Left colon (tissue), 2 donors: Measurements from ENCODE around the gene MAGI1. TPM values are rescaled to one million over a fixed set of nuclear protein-coding genes. Genes with fewer than 3 reads are reported as not detected.
A peak's percentile ranks its signal among the peaks of the same experiment; 100 is the strongest.

ENCODE experiments used
- ATAC-seq: fragments of 200-7000 bp; cut with Tn5 transposase; one replicate; pipeline ENCODE4 v1.9.1; 2020; ENCODE audit warnings: mild to moderate bottlenecking, moderate library complexity
- DNase-seq, 2 donors: peaks; one replicate each; pipeline ENCODE4 v3.0.0-alpha.2; 2020
- intact Hi-C, 2 donors: fragments of 100-400 bp; cut with DNase I in 1 of 2; cut with micrococcal nuclease in 1 of 2; formaldehyde crosslinking; loops; one replicate each; pipeline versions ENCODE4 v1.11.2 to v1.14.0; 2022; cut with DNase I, micrococcal nuclease
- total RNA-seq, 2 donors: library from RNA; stranded (reverse); fragmentation: NEBNext Ultra II Directional; extraction: Animal tissue kit (Norgen Biotek cat#: 25700); gene quantifications; one replicate each; pipeline ENCODE4 v1.2.1, GENCODE V29; 2021
- donor health status: DM: no; HTN: no; CAD: no.
- donor health status: DM: yes; HTN: yes; CAD: no.

Gene MAGI1
- total RNA-seq, 2 donors from 2014 or later: 45.9 to 49.2 TPM

- ATAC-seq: no peak
Observed at GRCh38 chr3:65678516-65678915, 360.2 kb downstream of the MAGI1 start.

GRCh38 chr3:65677486-65678010 is 361.2 kb downstream of the MAGI1 start:
- DNase-seq: no peak
- intact Hi-C loops: loop anchor here in 1 of 2 donors (10.0 kb wide), 1 partner anchor 233 kb away; no protein-coding TSS in a partner anchor
- no peak for ATAC-seq

More at GRCh38 chr3:65678516-65678915, 360.2 kb downstream of the MAGI1 start:
- no peak for DNase-seq
- intact Hi-C loops: loop anchor here in 1 of 2 donors (10.0 kb wide), 1 partner anchor 234 kb away; no protein-coding TSS in a partner anchor

GRCh38 chr3:65676580-65676979 is 362.1 kb downstream of the MAGI1 start:
- intact Hi-C loops: loop anchor here in 1 of 2 donors (10.0 kb wide), 1 partner anchor 232 kb away; no protein-coding TSS in a partner anchor
- DNase-seq: no peak
- ATAC-seq: no peak

GRCh38 chr3:65675011-65675410 is 363.7 kb downstream of the MAGI1 start:
- DNase-seq: no peak
- no peak for ATAC-seq
- intact Hi-C loops: loop anchor here in 1 of 2 donors (10.0 kb wide), 1 partner anchor 230 kb away; no protein-coding TSS in a partner anchor

GRCh38 chr3:65674226-65674625 is 364.5 kb downstream of the MAGI1 start:
- intact Hi-C loops: loop anchor here in 1 of 2 donors (10.0 kb wide), 1 partner anchor 229 kb away; no protein-coding TSS in a partner anchor
- no peak for ATAC-seq
- DNase-seq: no peak

GRCh38 chr3:65672871-65673815 is 365.6 kb downstream of the MAGI1 start:
- DNase-seq (peak; percentile 25 to 70), ATAC-seq (peak; percentile 55)
- intact Hi-C loops: loop anchor here in 1 of 2 donors (10.0 kb wide), 1 partner anchor 228 kb away; no protein-coding TSS in a partner anchor

- intact Hi-C loops: loop anchor here in 1 of 2 donors (10.0 kb wide), 1 partner anchor 227 kb away; no protein-coding TSS in a partner anchor
- no peak for ATAC-seq
Observed at GRCh38 chr3:65672061-65672460, 366.7 kb downstream of the MAGI1 start.

GRCh38 chr3:65671004-65671403 is 367.7 kb downstream of the MAGI1 start:
- DNase-seq (no peak), ATAC-seq (no peak)
- intact Hi-C loops: loop anchor here in 1 of 2 donors (10.0 kb wide), 1 partner anchor 226 kb away; no protein-coding TSS in a partner anchor

More at GRCh38 chr3:65672061-65672460, 366.7 kb downstream of the MAGI1 start:
- no peak for DNase-seq

GRCh38 chr3:65669163-65669875 is 369.4 kb downstream of the MAGI1 start:
- DNase-seq: no peak
- intact Hi-C loops: no loop called here
- no peak for ATAC-seq

GRCh38 chr3:65667963-65668362 is 370.8 kb downstream of the MAGI1 start:
- intact Hi-C loops: no loop called here
- no peak for DNase-seq
- ATAC-seq: no peak

GRCh38 chr3:65666448-65667091 is 372.1 kb downstream of the MAGI1 start:
- intact Hi-C loops: no loop called here
- DNase-seq (no peak), ATAC-seq (no peak)

- DNase-seq (no peak), ATAC-seq (no peak)
- intact Hi-C loops: no loop called here
Observed at GRCh38 chr3:65665915-65666314, 372.8 kb downstream of the MAGI1 start.

GRCh38 chr3:65664931-65665330 is 373.8 kb downstream of the MAGI1 start:
- DNase-seq (no peak), ATAC-seq (no peak)
- intact Hi-C loops: no loop called here

- ATAC-seq (no peak), DNase-seq (no peak)
- intact Hi-C loops: no loop called here
Observed at GRCh38 chr3:65664446-65664845, 374.3 kb downstream of the MAGI1 start.

- intact Hi-C loops: no loop called here
- ATAC-seq (no peak), DNase-seq (no peak)
Observed at GRCh38 chr3:65662095-65662494, 376.6 kb downstream of the MAGI1 start.

GRCh38 chr3:65660000-65660598 is 378.6 kb downstream of the MAGI1 start:
- no peak for ATAC-seq
- DNase-seq: no peak
- intact Hi-C loops: no loop called here

GRCh38 chr3:65659396-65659795 is 379.3 kb downstream of the MAGI1 start:
- DNase-seq (no peak), ATAC-seq (no peak)
- intact Hi-C loops: no loop called here

- ATAC-seq: no peak
- intact Hi-C loops: no loop called here
- no peak for DNase-seq
Observed at GRCh38 chr3:65658401-65658800, 380.3 kb downstream of the MAGI1 start.
